ENCODE results near the gene RBMS1. TPM values are rescaled to one million over a fixed set of nuclear protein-coding genes. Genes with fewer than 3 reads are reported as not detected.

RBMS1 gene
- total RNA-seq, 4 donors from 2014 or later = 26.3 to 52.5 (median 37.5) TPM

DNA sequence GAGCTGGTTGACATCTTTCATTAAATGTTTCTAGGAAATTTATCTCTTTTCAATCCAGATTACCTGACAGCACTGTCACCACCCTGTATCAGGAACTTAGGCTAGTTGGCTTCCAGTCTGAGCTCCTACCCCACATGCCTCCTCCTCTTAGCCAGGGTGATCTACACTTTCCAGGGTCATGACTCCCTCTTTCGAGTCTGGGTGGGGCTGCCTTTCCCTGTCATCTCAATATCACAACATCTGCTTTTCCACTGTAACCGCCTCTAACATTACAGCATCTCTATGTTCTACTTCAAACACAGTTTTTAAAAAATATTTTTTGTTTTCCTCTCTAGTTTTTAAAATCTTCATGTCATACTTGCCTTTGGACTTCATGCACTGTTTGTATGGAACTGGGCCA lies 129.2 kb downstream of the RBMS1 start:
- Histone ChIP-seq H3K9me3 (no peaks in the 10 kb centered on the region), H3K4me3 (no peak overlapping the region), H3K36me3 (peaks cover 0 to 43% (median 0%) of the 10 kb centered on the region in 3 donors), H3K27me3 (no peaks in the 10 kb centered on the region), H3K4me1 (peaks cover 0 to 66% (median 30%) of the 10 kb centered on the region in 3 donors), H3K27ac (peak overlapping the region in 2 of 4 donors; percentile 23 to 25)
- DNase-seq = no peak
- WGBS, 2 donors = 75 to 82% methylated on average over 2 of the region's 2 CpGs
- intact Hi-C loops (cut with DNase I) = no loop called here
- TF ChIP-seq, protein P1, sequence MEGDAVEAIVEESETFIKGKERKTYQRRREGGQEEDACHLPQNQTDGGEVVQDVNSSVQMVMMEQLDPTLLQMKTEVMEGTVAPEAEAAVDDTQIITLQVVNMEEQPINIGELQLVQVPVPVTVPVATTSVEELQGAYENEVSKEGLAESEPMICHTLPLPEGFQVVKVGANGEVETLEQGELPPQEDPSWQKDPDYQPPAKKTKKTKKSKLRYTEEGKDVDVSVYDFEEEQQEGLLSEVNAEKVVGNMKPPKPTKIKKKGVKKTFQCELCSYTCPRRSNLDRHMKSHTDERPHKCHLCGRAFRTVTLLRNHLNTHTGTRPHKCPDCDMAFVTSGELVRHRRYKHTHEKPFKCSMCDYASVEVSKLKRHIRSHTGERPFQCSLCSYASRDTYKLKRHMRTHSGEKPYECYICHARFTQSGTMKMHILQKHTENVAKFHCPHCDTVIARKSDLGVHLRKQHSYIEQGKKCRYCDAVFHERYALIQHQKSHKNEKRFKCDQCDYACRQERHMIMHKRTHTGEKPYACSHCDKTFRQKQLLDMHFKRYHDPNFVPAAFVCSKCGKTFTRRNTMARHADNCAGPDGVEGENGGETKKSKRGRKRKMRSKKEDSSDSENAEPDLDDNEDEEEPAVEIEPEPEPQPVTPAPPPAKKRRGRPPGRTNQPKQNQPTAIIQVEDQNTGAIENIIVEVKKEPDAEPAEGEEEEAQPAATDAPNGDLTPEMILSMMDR (IDR thresholded peaks at IDR 0.05) = no peak
- no peak for TF ChIP-seq POLR2A (IDR thresholded peaks at IDR 0.05)

DNA sequence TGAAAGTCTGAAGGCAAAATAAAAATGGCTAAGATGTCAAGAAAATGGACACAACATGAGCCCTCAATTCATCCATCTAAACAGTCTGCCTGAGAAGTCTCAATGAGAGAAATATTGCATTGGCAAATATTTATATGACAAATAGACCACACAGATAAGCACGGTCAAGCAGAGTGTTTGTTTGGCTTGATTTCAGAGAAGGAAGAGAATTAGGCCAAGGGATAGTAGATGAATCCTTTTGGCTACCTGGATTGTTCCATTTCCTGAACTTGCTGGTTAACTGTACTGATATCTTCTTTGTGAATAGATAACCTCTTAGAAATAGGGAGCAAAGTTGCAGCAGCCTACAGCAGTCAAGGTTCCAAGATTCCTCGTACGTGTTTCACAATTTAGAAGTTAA lies 129.6 kb downstream of the RBMS1 start:
- intact Hi-C loops (cut with DNase I) = no loop called here
- TF ChIP-seq, protein P1 (IDR thresholded peaks at IDR 0.05) = no peak
- TF ChIP-seq POLR2A (IDR thresholded peaks at IDR 0.05) = no peak
- no peak overlapping the region for H3K4me3 ChIP-seq
- no peak for DNase-seq
- H3K9me3 ChIP-seq = no peaks in the 10 kb centered on the region
- peak overlapping the region in 2 of 4 donors; percentile 23 to 25 for H3K27ac ChIP-seq
- WGBS, 2 donors = 72 to 77% methylated on average over 3 of the region's 3 CpGs
- peaks cover 0 to 62% (median 27%) of the 10 kb centered on the region in 3 donors for H3K4me1 ChIP-seq
- peaks cover 0 to 43% (median 0%) of the 10 kb centered on the region in 3 donors for H3K36me3 ChIP-seq
- H3K27me3 ChIP-seq = no peaks in the 10 kb centered on the region

DNA sequence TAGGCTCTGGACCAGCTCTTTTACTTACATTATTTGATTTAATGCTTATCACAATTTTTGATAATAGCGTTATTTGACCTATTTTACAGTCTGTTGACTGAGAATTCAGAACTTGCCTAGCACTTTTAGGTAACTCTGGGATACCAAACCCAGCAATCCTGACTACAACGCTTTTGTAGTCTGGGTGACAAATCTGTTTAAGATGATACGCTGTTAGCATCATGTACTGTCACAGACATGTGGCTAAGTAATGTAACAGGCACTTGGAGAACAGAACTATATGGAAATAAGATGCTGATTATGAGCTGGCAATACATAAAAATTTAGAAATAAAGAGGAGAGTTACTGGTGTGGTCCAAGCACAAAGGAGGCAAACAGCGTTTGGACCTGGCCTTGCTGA lies 130.6 kb downstream of the RBMS1 start:
- TF ChIP-seq, protein P1 (IDR thresholded peaks at IDR 0.05) = no peak
- no peak for TF ChIP-seq POLR2A (IDR thresholded peaks at IDR 0.05)
- intact Hi-C loops (cut with DNase I) = no loop called here
- 89% methylated on average over 4 of the region's 4 CpGs for WGBS, 2 donors
- Histone ChIP-seq H3K27me3 (no peaks in the 10 kb centered on the region), H3K36me3 (peaks cover 0 to 43% (median 0%) of the 10 kb centered on the region in 3 donors), H3K9me3 (no peaks in the 10 kb centered on the region), H3K27ac (no peak overlapping the region), H3K4me3 (no peak overlapping the region), H3K4me1 (peaks cover 0 to 53% (median 20%) of the 10 kb centered on the region in 3 donors)
- DNase-seq = no peak

DNA sequence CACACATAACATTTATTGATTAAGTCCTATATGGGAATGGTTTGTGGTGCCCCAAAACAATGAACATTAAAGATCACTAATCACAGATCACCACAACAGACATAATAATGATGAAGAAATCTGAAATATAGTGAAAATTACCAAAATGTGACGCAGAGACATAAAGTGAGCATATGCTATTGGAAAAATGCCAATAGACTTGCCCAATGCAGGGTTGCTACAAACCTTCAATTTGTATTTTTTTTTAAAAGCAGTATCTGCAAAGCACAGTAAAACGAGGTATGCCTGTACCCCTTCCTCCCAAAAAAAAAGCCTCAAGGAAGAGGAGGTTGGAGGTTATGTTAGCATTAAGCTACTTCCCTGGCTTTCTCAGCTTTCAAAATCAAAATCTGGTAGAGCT lies 131.1 kb downstream of the RBMS1 start:
- Histone ChIP-seq H3K4me1 (peaks cover 0 to 48% (median 15%) of the 10 kb centered on the region in 3 donors), H3K9me3 (no peaks in the 10 kb centered on the region), H3K27ac (no peak overlapping the region), H3K4me3 (no peak overlapping the region), H3K27me3 (no peaks in the 10 kb centered on the region), H3K36me3 (peaks cover 0 to 43% (median 0%) of the 10 kb centered on the region in 3 donors)
- TF ChIP-seq, protein P1 (IDR thresholded peaks at IDR 0.05) = no peak
- no peak for TF ChIP-seq POLR2A (IDR thresholded peaks at IDR 0.05)
- no peak for DNase-seq
- 81 to 87% methylated on average over 2 of the region's 2 CpGs for WGBS, 2 donors
- intact Hi-C loops (cut with DNase I) = no loop called here

DNA sequence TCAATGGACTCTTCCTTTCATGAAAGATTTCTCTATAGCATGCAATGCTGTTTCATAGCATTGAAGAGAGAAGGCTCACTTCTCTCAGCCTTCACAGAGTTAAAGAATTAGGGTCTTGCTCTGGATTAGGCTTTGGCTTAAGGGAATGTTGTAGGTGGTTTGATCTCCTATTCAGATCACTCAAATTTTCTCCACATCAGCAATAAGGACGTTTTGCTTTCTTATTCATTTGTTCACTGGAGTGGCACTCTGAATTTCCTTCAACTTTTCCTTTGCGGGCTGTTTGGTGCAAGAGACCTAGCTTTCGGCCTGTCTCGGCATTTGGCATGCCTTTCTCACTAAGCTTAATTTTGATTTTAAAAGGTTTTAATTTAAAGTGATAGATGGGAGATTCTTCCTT lies 131.6 kb downstream of the RBMS1 start:
- peaks cover 0 to 48% (median 11%) of the 10 kb centered on the region in 3 donors for H3K4me1 ChIP-seq
- WGBS, 2 donors = 77 to 78% methylated on average over 4 of the region's 4 CpGs
- intact Hi-C loops (cut with DNase I) = no loop called here

More for the DNA sequence above, 131.6 kb downstream of the RBMS1 start:
- Histone ChIP-seq H3K36me3 (peaks cover 0 to 41% (median 0%) of the 10 kb centered on the region in 3 donors), H3K27me3 (no peaks in the 10 kb centered on the region), H3K9me3 (no peaks in the 10 kb centered on the region), H3K4me3 (no peak overlapping the region), H3K27ac (no peak overlapping the region)
- no peak for TF ChIP-seq POLR2A (IDR thresholded peaks at IDR 0.05)
- TF ChIP-seq, protein P1 (IDR thresholded peaks at IDR 0.05) = no peak
- no peak for DNase-seq

All from esophagus squamous epithelium (tissue), 5 donors.